ENCODE measurements around the gene C10orf143. TPM values are rescaled to one million over a fixed set of nuclear protein-coding genes. Genes with fewer than 3 reads are reported as not detected.

The C10orf143 gene
- total RNA-seq, 2 donors from 2014 or later: 0.93 to 1.7 TPM

GRCh38 chr10:130049987-130050386 is 60.6 kb downstream of the C10orf143 start:
- no peaks in the 10 kb centered on the region for H3K36me3 ChIP-seq
- H3K4me1 ChIP-seq: no peaks in the 10 kb centered on the region
- no peaks in the 10 kb centered on the region for H3K27me3 ChIP-seq
- no peak for TF ChIP-seq CTCF (IDR thresholded peaks at IDR 0.05)
- no peak overlapping the region for H3K4me3 ChIP-seq
- no peak overlapping the region for H3K27ac ChIP-seq
- H3K9me3 ChIP-seq: peaks cover 0 to 7% of the 10 kb centered on the region in 2 donors
- no peak for DNase-seq (ENCODE audit: low spot score)

GRCh38 chr10:130049244-130049643 is 61.4 kb downstream of the C10orf143 start:
- H3K36me3 ChIP-seq: no peaks in the 10 kb centered on the region
- no peaks in the 10 kb centered on the region for H3K4me1 ChIP-seq
- no peak for DNase-seq (ENCODE audit: low spot score)
- no peak for TF ChIP-seq CTCF (IDR thresholded peaks at IDR 0.05)
- H3K27me3 ChIP-seq: no peaks in the 10 kb centered on the region
- H3K4me3 ChIP-seq: no peak overlapping the region
- peaks cover 0 to 3% of the 10 kb centered on the region in 2 donors for H3K9me3 ChIP-seq
- H3K27ac ChIP-seq: no peak overlapping the region

GRCh38 chr10:130048081-130048480 is 62.5 kb downstream of the C10orf143 start:
- H3K36me3 ChIP-seq: no peaks in the 10 kb centered on the region

GRCh38 chr10:130047336-130047735 is 63.3 kb downstream of the C10orf143 start:
- Histone ChIP-seq H3K27me3 (no peaks in the 10 kb centered on the region), H3K27ac (no peak overlapping the region), H3K36me3 (no peaks in the 10 kb centered on the region), H3K4me3 (no peak overlapping the region), H3K4me1 (no peaks in the 10 kb centered on the region), H3K9me3 (no peaks in the 10 kb centered on the region)
- no peak for DNase-seq (ENCODE audit: low spot score)
- TF ChIP-seq CTCF (IDR thresholded peaks at IDR 0.05): no peak

More at GRCh38 chr10:130048081-130048480, 62.5 kb downstream of the C10orf143 start:
- no peaks in the 10 kb centered on the region for H3K27me3 ChIP-seq
- H3K4me3 ChIP-seq: no peak overlapping the region
- no peak overlapping the region for H3K27ac ChIP-seq
- DNase-seq (ENCODE audit: low spot score): no peak
- no peaks in the 10 kb centered on the region for H3K4me1 ChIP-seq
- no peak for TF ChIP-seq CTCF (IDR thresholded peaks at IDR 0.05)
- H3K9me3 ChIP-seq: no peaks in the 10 kb centered on the region

GRCh38 chr10:130046591-130046990 is 64.0 kb downstream of the C10orf143 start:
- no peaks in the 10 kb centered on the region for H3K9me3 ChIP-seq
- DNase-seq (ENCODE audit: low spot score): no peak
- H3K4me3 ChIP-seq: no peak overlapping the region
- H3K4me1 ChIP-seq: no peaks in the 10 kb centered on the region
- H3K36me3 ChIP-seq: no peaks in the 10 kb centered on the region
- H3K27ac ChIP-seq: no peak overlapping the region
- TF ChIP-seq CTCF (IDR thresholded peaks at IDR 0.05): no peak
- H3K27me3 ChIP-seq: no peaks in the 10 kb centered on the region

GRCh38 chr10:130045801-130046321 is 64.8 kb downstream of the C10orf143 start:
- Histone ChIP-seq H3K27ac (no peak overlapping the region), H3K4me1 (no peaks in the 10 kb centered on the region), H3K9me3 (no peaks in the 10 kb centered on the region), H3K4me3 (no peak overlapping the region), H3K36me3 (no peaks in the 10 kb centered on the region), H3K27me3 (no peaks in the 10 kb centered on the region)
- no peak for DNase-seq (ENCODE audit: low spot score)
- TF ChIP-seq CTCF (IDR thresholded peaks at IDR 0.05): no peak

All from right atrium auricular region (tissue), 2 donors.